GM12891 (cell line): ENCODE results near the gene SPAG16.
"Not testable (repeated sequence)": the region's sequence is repeated elsewhere in the genome, so short reads cannot be mapped to it uniquely, and the experiment has no call there.

Source experiments
- PAX5 ChIP-seq: IDR thresholded peaks from 2 replicates; pipeline ENCODE4 v1.6.1; 2011; ENCODE audit warnings: low read length, moderate library complexity, mild to moderate bottlenecking; ENCODE audit not compliant: insufficient read depth, severe bottlenecking
- POLR2A ChIP-seq: IDR thresholded peaks from 2 replicates; pipeline ENCODE4 v1.6.1; 2011; ENCODE audit warnings: low read depth, low read length, control low read depth
- POLR2AphosphoS5 ChIP-seq: IDR thresholded peaks from 2 replicates; pipeline ENCODE4 v1.6.1; 2011; ENCODE audit warnings: low read depth, low read length, control low read depth
- POU2F2 ChIP-seq: IDR thresholded peaks from 2 replicates; pipeline ENCODE4 v1.6.1; 2011; ENCODE audit warnings: low read depth, mild to moderate bottlenecking, control low read depth, low read length, moderate library complexity
- SPI1 ChIP-seq: IDR thresholded peaks from 2 replicates; pipeline ENCODE4 v1.6.1; 2011; ENCODE audit warnings: low read depth, low read length, control low read depth
- TAF1 ChIP-seq: IDR thresholded peaks from 2 replicates; pipeline ENCODE4 v1.6.1; 2011; ENCODE audit warnings: low read depth, low read length, control low read depth

DNA sequence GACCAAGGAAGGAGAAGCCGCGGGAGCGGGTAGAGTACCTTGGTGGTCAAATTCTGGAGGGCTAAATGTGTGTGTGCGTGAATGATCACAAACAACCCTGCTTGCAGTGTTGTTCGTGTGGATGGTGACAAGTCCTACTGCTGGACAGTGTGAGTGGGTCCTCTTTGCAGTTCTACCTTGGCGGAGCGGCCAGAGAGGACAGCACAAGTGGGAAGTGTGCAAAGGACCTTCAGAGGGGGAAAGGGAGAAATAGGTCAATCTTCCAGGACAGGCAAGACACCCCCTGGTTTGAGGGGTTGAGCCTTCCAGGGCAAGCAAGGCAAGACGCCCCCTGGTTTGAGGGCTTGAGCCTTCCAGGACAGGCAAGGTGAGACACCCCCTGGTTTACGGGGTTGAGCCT is 122.8 kb downstream of the SPAG16 start:
- TF ChIP-seq POLR2A, SPI1, PAX5, POLR2AphosphoS5, TAF1, POU2F2: not testable (repeated sequence)
